WTC11 (cell line): ENCODE data around the gene ZDHHC14. TPM values are rescaled to one million over a fixed set of nuclear protein-coding genes. Genes with fewer than 3 reads are reported as not detected.

ENCODE experiments used
- ATAC-seq: fragments of 200-7000 bp; cut with Tn5 transposase; 2 replicates; pipeline ENCODE4 v1.10.0; 2021; ENCODE audit warnings: mild to moderate bottlenecking, moderate library complexity
- CTCF ChIA-PET: fragments of 300-600 bp; sonication (Branson Sonifier 250); formaldehyde crosslinking; loops from one replicate; lab custom pipeline; 2021; ENCODE audit warnings: antibody characterized with exemption; lab: Charles Lee
- POLR2A ChIA-PET: fragments of 350-600 bp; sonication (Branson Sonifier 250); formaldehyde crosslinking; loops from one replicate; lab custom pipeline; 2021; ENCODE audit warnings: antibody characterized with exemption; lab: Charles Lee
- DNase-seq: peaks from one replicate; pipeline ENCODE4 v3.0.0; 2021; ENCODE audit warnings: low spot score
- H3K27ac Mint-ChIP-seq: 2 replicates; pipeline ENCODE4 v1.8.0; 2021; ENCODE audit warnings: mixed read lengths
- H3K27me3 Mint-ChIP-seq: 2 replicates; pipeline ENCODE4 v1.8.0; 2021; ENCODE audit warnings: low read depth, mild to moderate bottlenecking, moderate library complexity, mixed read lengths
- H3K36me3 Mint-ChIP-seq: 2 replicates; pipeline ENCODE4 v1.8.0; 2021; ENCODE audit warnings: mixed read lengths
- H3K4me1 Mint-ChIP-seq: 2 replicates; pipeline ENCODE4 v1.8.0; 2022; ENCODE audit warnings: mixed read lengths
- H3K4me3 Mint-ChIP-seq: 2 replicates; pipeline ENCODE4 v1.8.0; 2021; ENCODE audit warnings: mild to moderate bottlenecking, moderate library complexity, mixed read lengths
- H3K9me3 Mint-ChIP-seq: 2 replicates; pipeline ENCODE4 v1.8.0; 2021; ENCODE audit warnings: mixed read lengths
- ATF1 ChIP-seq: sonication (generic); formaldehyde crosslinking; IDR thresholded peaks from 2 replicates; pipeline ENCODE4 v1.8.1; 2023; ENCODE audit warnings: mild to moderate bottlenecking, moderate library complexity, missing genetic modification reagents
- ATF2 ChIP-seq: sonication (generic); formaldehyde crosslinking; IDR thresholded peaks from 2 replicates; pipeline ENCODE4 v1.8.1; 2022; ENCODE audit warnings: low read depth, missing genetic modification reagents, borderline replicate concordance
- E2F5 ChIP-seq: sonication (generic); formaldehyde crosslinking; IDR thresholded peaks from 2 replicates; pipeline ENCODE4 v1.8.1; 2022; ENCODE audit warnings: mild to moderate bottlenecking, moderate library complexity, missing genetic modification reagents
- FOXP1 ChIP-seq: sonication (generic); formaldehyde crosslinking; IDR thresholded peaks from 2 replicates; pipeline ENCODE4 v1.8.0; 2022; ENCODE audit warnings: missing genetic modification reagents, mild to moderate bottlenecking, moderate library complexity, borderline replicate concordance
- FOXP4 ChIP-seq: sonication (generic); formaldehyde crosslinking; IDR thresholded peaks from 2 replicates; pipeline ENCODE4 v1.8.0; 2022; ENCODE audit warnings: mild to moderate bottlenecking, missing genetic modification reagents
- GABPB1 ChIP-seq: sonication (generic); formaldehyde crosslinking; IDR thresholded peaks from 2 replicates; pipeline ENCODE4 v1.8.1; 2023; ENCODE audit warnings: mild to moderate bottlenecking, missing genetic modification reagents
- MXD4 ChIP-seq: fragments of 250-450 bp; sonication (Bioruptor Pico); IDR thresholded peaks from 2 replicates; pipeline ENCODE4 v1.8.0; 2021; ENCODE audit warnings: mild to moderate bottlenecking, moderate library complexity, borderline replicate concordance
- NFATC4 ChIP-seq: fragments of 250-450 bp; sonication (Bioruptor Pico); IDR thresholded peaks from 2 replicates; pipeline ENCODE4 v1.9.0; 2021; ENCODE audit warnings: mild to moderate bottlenecking
- NR2C2 ChIP-seq: sonication (generic); formaldehyde crosslinking; IDR thresholded peaks from 2 replicates; pipeline ENCODE4 v1.8.0; 2022; ENCODE audit warnings: mild to moderate bottlenecking, missing genetic modification reagents
- SMAD3 ChIP-seq: sonication (generic); formaldehyde crosslinking; IDR thresholded peaks from 2 replicates; pipeline ENCODE4 v1.8.0; 2022; ENCODE audit warnings: missing genetic modification reagents, mild to moderate bottlenecking, borderline replicate concordance
- ZBTB21 ChIP-seq: sonication (generic); formaldehyde crosslinking; IDR thresholded peaks from 2 replicates; pipeline ENCODE4 v1.8.1; 2023; ENCODE audit warnings: mild to moderate bottlenecking, missing genetic modification reagents, borderline replicate concordance
- ZNF121 ChIP-seq: sonication (generic); formaldehyde crosslinking; IDR thresholded peaks from 2 replicates; pipeline ENCODE4 v1.8.0; 2023; ENCODE audit warnings: missing genetic modification reagents
- ZNF232 ChIP-seq: sonication (generic); formaldehyde crosslinking; IDR thresholded peaks from 2 replicates; pipeline ENCODE4 v1.8.0; 2022; ENCODE audit warnings: mild to moderate bottlenecking, missing genetic modification reagents
- ZNF423 ChIP-seq: fragments of 250-450 bp; sonication (Bioruptor Pico); IDR thresholded peaks from 2 replicates; pipeline ENCODE4 v2.1.2; 2022; ENCODE audit warnings: mild to moderate bottlenecking, moderate library complexity
- ZNF532 ChIP-seq: fragments of 250-450 bp; sonication (Bioruptor Pico); IDR thresholded peaks from 2 replicates; pipeline ENCODE4 v1.9.0; 2021; ENCODE audit warnings: mild to moderate bottlenecking, borderline replicate concordance
- total RNA-seq: library from RNA; stranded (reverse); gene quantifications from 3 replicates; pipeline ENCODE4 v1.2.3, GENCODE V29; 2021
- TF ChIP-seq, protein P1 (sequence below): sonication (generic); formaldehyde crosslinking; IDR thresholded peaks from 2 replicates; pipeline ENCODE4 v1.8.0; 2023; ENCODE audit warnings: mild to moderate bottlenecking, missing genetic modification reagents
- TF ChIP-seq, protein P2 (sequence below): fragments of 250-450 bp; sonication (Bioruptor Pico); IDR thresholded peaks from 2 replicates; pipeline ENCODE4 v1.9.0; 2021; ENCODE audit warnings: moderate library complexity, mild to moderate bottlenecking, inconsistent platforms, borderline replicate concordance
- TF ChIP-seq, protein P3 (sequence below): fragments of 250-450 bp; sonication (Bioruptor Pico); IDR thresholded peaks from 2 replicates; pipeline ENCODE4 v1.9.0; 2021; ENCODE audit warnings: mild to moderate bottlenecking

ZDHHC14 gene
- total RNA-seq, 1 experiment from 2014 or later: 6.6 TPM

- ChIA-PET CTCF (interaction anchor here (0.6 to 2.5 kb wide), 16 partner anchors 9 to 374 kb away, joined by 3 to 25 read pairs (median 3); partner anchors contain the start of gene TMEM242), POLR2A (no interaction called here)
- DNase-seq (peak; percentile 53), ATAC-seq (peak; percentile 91)
- Mint-ChIP-seq H3K4me1 (peaks cover 6% of the 10 kb centered on the region), H3K27ac (no peak overlapping the region), H3K9me3 (no peaks in the 10 kb centered on the region), H3K36me3 (no peaks in the 10 kb centered on the region), H3K27me3 (no peaks in the 10 kb centered on the region; the same call in none of the 2 replicates), H3K4me3 (no peak overlapping the region)
- TF ChIP-seq GABPB1 (CRISPR knock-in tag) (no peak), NFATC4 (CRISPR knock-in tag) (no peak), MXD4 (no peak), ZNF121 (CRISPR knock-in tag) (no peak), ATF1 (CRISPR knock-in tag) (no peak), ZNF532 (no peak), ZNF423 (CRISPR knock-in tag) (no peak), ZBTB21 (CRISPR knock-in tag) (no peak), FOXP4 (CRISPR knock-in tag) (no peak), ZNF232 (CRISPR knock-in tag) (no peak), E2F5 (CRISPR knock-in tag) (no peak), ATF2 (no peak), NR2C2 (CRISPR knock-in tag) (no peak), FOXP1 (no peak), SMAD3 (CRISPR knock-in tag) (no peak)
- TF ChIP-seq, protein P1, sequence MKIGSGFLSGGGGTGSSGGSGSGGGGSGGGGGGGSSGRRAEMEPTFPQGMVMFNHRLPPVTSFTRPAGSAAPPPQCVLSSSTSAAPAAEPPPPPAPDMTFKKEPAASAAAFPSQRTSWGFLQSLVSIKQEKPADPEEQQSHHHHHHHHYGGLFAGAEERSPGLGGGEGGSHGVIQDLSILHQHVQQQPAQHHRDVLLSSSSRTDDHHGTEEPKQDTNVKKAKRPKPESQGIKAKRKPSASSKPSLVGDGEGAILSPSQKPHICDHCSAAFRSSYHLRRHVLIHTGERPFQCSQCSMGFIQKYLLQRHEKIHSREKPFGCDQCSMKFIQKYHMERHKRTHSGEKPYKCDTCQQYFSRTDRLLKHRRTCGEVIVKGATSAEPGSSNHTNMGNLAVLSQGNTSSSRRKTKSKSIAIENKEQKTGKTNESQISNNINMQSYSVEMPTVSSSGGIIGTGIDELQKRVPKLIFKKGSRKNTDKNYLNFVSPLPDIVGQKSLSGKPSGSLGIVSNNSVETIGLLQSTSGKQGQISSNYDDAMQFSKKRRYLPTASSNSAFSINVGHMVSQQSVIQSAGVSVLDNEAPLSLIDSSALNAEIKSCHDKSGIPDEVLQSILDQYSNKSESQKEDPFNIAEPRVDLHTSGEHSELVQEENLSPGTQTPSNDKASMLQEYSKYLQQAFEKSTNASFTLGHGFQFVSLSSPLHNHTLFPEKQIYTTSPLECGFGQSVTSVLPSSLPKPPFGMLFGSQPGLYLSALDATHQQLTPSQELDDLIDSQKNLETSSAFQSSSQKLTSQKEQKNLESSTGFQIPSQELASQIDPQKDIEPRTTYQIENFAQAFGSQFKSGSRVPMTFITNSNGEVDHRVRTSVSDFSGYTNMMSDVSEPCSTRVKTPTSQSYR (CRISPR knock-in tag): no peak
- TF ChIP-seq, protein P2, sequence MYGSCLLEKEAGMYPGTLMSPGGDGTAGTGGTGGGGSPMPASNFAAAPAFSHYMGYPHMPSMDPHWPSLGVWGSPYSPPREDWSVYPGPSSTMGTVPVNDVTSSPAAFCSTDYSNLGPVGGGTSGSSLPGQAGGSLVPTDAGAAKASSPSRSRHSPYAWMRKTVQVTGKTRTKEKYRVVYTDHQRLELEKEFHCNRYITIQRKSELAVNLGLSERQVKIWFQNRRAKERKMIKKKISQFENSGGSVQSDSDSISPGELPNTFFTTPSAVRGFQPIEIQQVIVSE: no peak
- TF ChIP-seq, protein P3, sequence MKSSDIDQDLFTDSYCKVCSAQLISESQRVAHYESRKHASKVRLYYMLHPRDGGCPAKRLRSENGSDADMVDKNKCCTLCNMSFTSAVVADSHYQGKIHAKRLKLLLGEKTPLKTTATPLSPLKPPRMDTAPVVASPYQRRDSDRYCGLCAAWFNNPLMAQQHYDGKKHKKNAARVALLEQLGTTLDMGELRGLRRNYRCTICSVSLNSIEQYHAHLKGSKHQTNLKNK (CRISPR knock-in tag): no peak
These were observed 308.1 kb downstream of the ZDHHC14 start for GRCh38 chr6:157688960-157689599.
